IMR-90 (cell line): ENCODE data around the gene SLC6A4. TPM values are rescaled to one million over a fixed set of nuclear protein-coding genes. Genes with fewer than 3 reads are reported as not detected.

Source experiments
- ATAC-seq: fragments of 200-7000 bp; cut with Tn5 transposase; 2 replicates; pipeline ENCODE4 v1.9.1; 2020; ENCODE audit warnings: low read depth, mild to moderate bottlenecking, moderate library complexity
- BruUV-seq: library from RNA; stranded (reverse); fragments of 400-500 nt; replicated peaks from 2 replicates; lab custom pipeline; 2021; lab: Mats Ljungman, UMichigan
- CTCF ChIA-PET: fragments of 300-600 bp; formaldehyde crosslinking; extraction: SDS; loops from one replicate; lab custom pipeline; 2021; ENCODE audit warnings: antibody characterized with exemption; lab: Yijun Ruan, JAX
- POLR2A ChIA-PET: fragments of 300-600 bp; sonication (Branson Sonifier 250); formaldehyde crosslinking; loops from one replicate; lab custom pipeline; 2022; ENCODE audit warnings: antibody characterized with exemption; ENCODE audit not compliant: unreplicated experiment; lab: Charles Lee
- DNase-seq: peaks from one replicate; pipeline ENCODE4 v3.0.0; 2013
- H2AFZ ChIP-seq: replicated peaks from 2 replicates; pipeline ENCODE3; 2013; ENCODE audit warnings: low read length, mild to moderate bottlenecking; ENCODE audit not compliant: poor library complexity
- H2AK5ac ChIP-seq: 2 replicates; pipeline ENCODE4 v1.6.1; 2013; ENCODE audit warnings: low read depth, low read length, inconsistent platforms
- H2AK9ac ChIP-seq: replicated peaks from 2 replicates; pipeline ENCODE3; 2013; ENCODE audit warnings: mild to moderate bottlenecking, low read depth, low read length, moderate library complexity; ENCODE audit not compliant: poor library complexity
- H2BK120ac ChIP-seq: 2 replicates; pipeline ENCODE4 v1.6.1; 2013; ENCODE audit warnings: low read depth, low read length, inconsistent platforms
- H2BK15ac ChIP-seq: 3 replicates; pipeline ENCODE4 v1.6.1; 2013; ENCODE audit warnings: low read depth, low read length, inconsistent platforms
- H2BK20ac ChIP-seq: 2 replicates; pipeline ENCODE4 v1.6.1; 2013; ENCODE audit warnings: low read depth, mild to moderate bottlenecking, inconsistent platforms, low read length, moderate library complexity
- H2BK5ac ChIP-seq: 2 replicates; pipeline ENCODE4 v1.6.1; 2013; ENCODE audit warnings: mild to moderate bottlenecking, low read depth, low read length, inconsistent platforms; ENCODE audit not compliant: poor library complexity, severe bottlenecking
- H3K14ac ChIP-seq: replicated peaks from 2 replicates; pipeline ENCODE4 v1.6.1; 2013; ENCODE audit warnings: low read depth, low read length, inconsistent platforms
- H3K18ac ChIP-seq: 2 replicates; pipeline ENCODE4 v1.6.1; 2013; ENCODE audit warnings: low read depth, low read length, control low read depth
- H3K23ac ChIP-seq: 2 replicates; pipeline ENCODE4 v1.6.1; 2013; ENCODE audit warnings: low read depth, low read length, inconsistent platforms
- H3K27ac ChIP-seq: 2 replicates; pipeline ENCODE4 v1.5.1; 2013; ENCODE audit warnings: mild to moderate bottlenecking, control low read depth, low read length; ENCODE audit not compliant: insufficient read depth
- H3K27me3 ChIP-seq: 2 replicates; pipeline ENCODE4 v1.6.1; 2013; ENCODE audit warnings: low read length; ENCODE audit not compliant: control insufficient read depth, insufficient read depth
- H3K36me3 ChIP-seq: 2 replicates; pipeline ENCODE4 v1.6.1; 2013; ENCODE audit warnings: low read length, mixed read lengths; ENCODE audit not compliant: control insufficient read depth, insufficient read depth
- H3K4ac ChIP-seq: 2 replicates; pipeline ENCODE4 v1.6.1; 2013; ENCODE audit warnings: low read depth, low read length, inconsistent platforms
- H3K4me1 ChIP-seq: 2 replicates; pipeline ENCODE4 v1.6.1; 2013; ENCODE audit warnings: low read length, mixed read lengths; ENCODE audit not compliant: control insufficient read depth, insufficient read depth
- H3K4me2 ChIP-seq: 2 replicates; pipeline ENCODE4 v1.6.1; 2013; ENCODE audit warnings: low read depth, mild to moderate bottlenecking, control low read depth, low read length, moderate library complexity
- H3K4me3 ChIP-seq: 2 replicates; pipeline ENCODE4 v1.5.1; 2013; ENCODE audit warnings: low read depth, mild to moderate bottlenecking, control low read depth, low read length, moderate library complexity; ENCODE audit not compliant: insufficient read depth
- H3K56ac ChIP-seq: 2 replicates; pipeline ENCODE4 v1.6.1; 2013; ENCODE audit warnings: low read length, inconsistent platforms; ENCODE audit not compliant: insufficient read depth; ENCODE audit errors: extremely low read depth
- H3K79me1 ChIP-seq, 2 experiments: 2 replicates each; pipeline ENCODE4 v1.6.1; 2013; ENCODE audit warnings: low read length in 2 of 2, inconsistent platforms in 1 of 2, low read depth in 1 of 2
- H3K9ac ChIP-seq: 2 replicates; pipeline ENCODE4 v1.6.1; 2013; ENCODE audit warnings: low read depth, low read length, control low read depth
- H3K9me1 ChIP-seq: 2 replicates; pipeline ENCODE4 v1.6.1; 2013; ENCODE audit warnings: low read length, inconsistent platforms; ENCODE audit not compliant: insufficient read depth
- H3K9me3 ChIP-seq: 2 replicates; pipeline ENCODE4 v1.6.1; 2013; ENCODE audit warnings: low read length; ENCODE audit not compliant: control insufficient read depth, insufficient read depth
- H4K20me1 ChIP-seq: 2 replicates; pipeline ENCODE4 v1.6.1; 2013; ENCODE audit warnings: low read length, inconsistent platforms; ENCODE audit not compliant: insufficient read depth
- H4K5ac ChIP-seq: 2 replicates; pipeline ENCODE4 v1.6.1; 2013; ENCODE audit warnings: mild to moderate bottlenecking, low read depth, low read length, control low read depth
- H4K8ac ChIP-seq, 2 experiments: 2 replicates each; pipeline ENCODE4 v1.6.1; 2013; ENCODE audit warnings: low read depth in 2 of 2, low read length in 2 of 2, control low read depth in 1 of 2, inconsistent platforms in 1 of 2
- H4K91ac ChIP-seq: 2 replicates; pipeline ENCODE4 v1.6.1; 2013; ENCODE audit warnings: low read depth, low read length, inconsistent platforms; ENCODE audit not compliant: insufficient read depth
- MXI1 ChIP-seq: IDR thresholded peaks from 2 replicates; pipeline ENCODE4 v1.6.1; 2012; ENCODE audit warnings: low read depth, mild to moderate bottlenecking, low read length, moderate library complexity, borderline replicate concordance
- NFE2L2 ChIP-seq: fragments of 150-350 bp; IDR thresholded peaks from 2 replicates; pipeline ENCODE4 v1.6.1; 2016; ENCODE audit warnings: low read depth, mild to moderate bottlenecking, low read length
- RFX5 ChIP-seq: IDR thresholded peaks from 2 replicates; pipeline ENCODE4 v1.8.0; 2012; ENCODE audit warnings: low read depth, mild to moderate bottlenecking, low read length, moderate library complexity
- WGBS, 2 experiments: methylation state at CpG; one replicate each; pipeline versions ENCODE4 v1.1.5 to v1.1.7; 2013; ENCODE audit warnings: missing lambda C conversion rate in 2 of 2; ENCODE audit not compliant: insufficient read length in 1 of 2; ENCODE audit errors: extremely low coverage in 2 of 2; 5-methylcytosine and 5-hydroxymethylcytosine counted together
- dilution Hi-C: fragments of 300-500 bp; cut with HindIII; formaldehyde crosslinking; loops from one replicate; pipeline ENCODE4 v1.14.3; 2018; ENCODE audit warnings: low sequenced_read_pairs; ENCODE audit not compliant: unreplicated experiment
- in situ Hi-C: fragments of 300-500 bp; cut with MboI; formaldehyde crosslinking; loops from 3 replicates; pipeline ENCODE4 v1.14.3; 2019; ENCODE audit warnings: low sequenced_read_pairs, inconsistent platforms, mixed read lengths
- intact Hi-C: fragments of 100-400 bp; cut with micrococcal nuclease; formaldehyde crosslinking; loops from 2 replicates; pipeline ENCODE4 v1.10.0; 2022
- polyA plus RNA-seq, 3 experiments: library from polyadenylated mRNA; depleted of rRNA; stranded (reverse); fragments of >200 nt; gene quantifications; 2 replicates each; pipeline ENCODE4 v1.2.3, GENCODE V29; 2012; ENCODE audit warnings: low replicate concordance in 1 of 3
- total RNA-seq: library from RNA; depleted of rRNA; stranded (reverse); fragments of >200 nt; gene quantifications from 2 replicates; pipeline ENCODE4 v1.2.3, GENCODE V29; 2012

SLC6A4 gene
- total and polyA plus RNA-seq, 2 of the 4 experiments (the other 2 are of a cell fraction) = under 0.01 TPM; not detected in 1

- no peak for ATAC-seq
- no peak for DNase-seq
- dilution Hi-C loops (no loop called here), intact Hi-C loops (no loop called here), in situ Hi-C loops (no loop called here)
- Histone ChIP-seq H3K14ac (no peak overlapping the region), H3K79me1 (no peaks in the 10 kb centered on the region), H4K20me1 (no peaks in the 10 kb centered on the region), H2AK5ac (no peak overlapping the region), H3K4ac (no peak overlapping the region), H3K56ac (no peak overlapping the region), H3K27ac (no peak overlapping the region), H3K4me2 (no peak overlapping the region), H4K8ac (no peak overlapping the region), H4K5ac (no peak overlapping the region), H3K4me1 (no peaks in the 10 kb centered on the region), H3K9ac (no peak overlapping the region), H3K9me1 (no peaks in the 10 kb centered on the region; the same call in 1 of the 2 replicates), H3K27me3 (no peaks in the 10 kb centered on the region), H2AK9ac (no peak overlapping the region), H2BK20ac (no peak overlapping the region), H2BK5ac (no peak overlapping the region), H2AFZ (no peak overlapping the region), H2BK120ac (no peak overlapping the region), H2BK15ac (no peak overlapping the region), H4K91ac (no peak overlapping the region), H3K23ac (no peak overlapping the region), H3K36me3 (0 out of 2 replicates have a peak, but pooled peaks cover 1% of the 10 kb centered on the region), H3K9me3 (no peaks in the 10 kb centered on the region), H3K18ac (no peak overlapping the region), H3K4me3 (no peak overlapping the region)
- BruUV-seq = no TSS peak
- TF ChIP-seq RFX5 = peak; percentile 74
- no peak for TF ChIP-seq NFE2L2
- TF ChIP-seq MXI1 = no peak
- no CpG with 5 or more reads among the region's 2 CpGs for WGBS, 2 experiments
- POLR2A ChIA-PET = no interaction called here
- CTCF ChIA-PET = no interaction called here
These were observed 44.4 kb downstream of the SLC6A4 start for GRCh38 chr17:30191072-30191471.
